ENCODE measurements around the gene EPO.

DNA sequence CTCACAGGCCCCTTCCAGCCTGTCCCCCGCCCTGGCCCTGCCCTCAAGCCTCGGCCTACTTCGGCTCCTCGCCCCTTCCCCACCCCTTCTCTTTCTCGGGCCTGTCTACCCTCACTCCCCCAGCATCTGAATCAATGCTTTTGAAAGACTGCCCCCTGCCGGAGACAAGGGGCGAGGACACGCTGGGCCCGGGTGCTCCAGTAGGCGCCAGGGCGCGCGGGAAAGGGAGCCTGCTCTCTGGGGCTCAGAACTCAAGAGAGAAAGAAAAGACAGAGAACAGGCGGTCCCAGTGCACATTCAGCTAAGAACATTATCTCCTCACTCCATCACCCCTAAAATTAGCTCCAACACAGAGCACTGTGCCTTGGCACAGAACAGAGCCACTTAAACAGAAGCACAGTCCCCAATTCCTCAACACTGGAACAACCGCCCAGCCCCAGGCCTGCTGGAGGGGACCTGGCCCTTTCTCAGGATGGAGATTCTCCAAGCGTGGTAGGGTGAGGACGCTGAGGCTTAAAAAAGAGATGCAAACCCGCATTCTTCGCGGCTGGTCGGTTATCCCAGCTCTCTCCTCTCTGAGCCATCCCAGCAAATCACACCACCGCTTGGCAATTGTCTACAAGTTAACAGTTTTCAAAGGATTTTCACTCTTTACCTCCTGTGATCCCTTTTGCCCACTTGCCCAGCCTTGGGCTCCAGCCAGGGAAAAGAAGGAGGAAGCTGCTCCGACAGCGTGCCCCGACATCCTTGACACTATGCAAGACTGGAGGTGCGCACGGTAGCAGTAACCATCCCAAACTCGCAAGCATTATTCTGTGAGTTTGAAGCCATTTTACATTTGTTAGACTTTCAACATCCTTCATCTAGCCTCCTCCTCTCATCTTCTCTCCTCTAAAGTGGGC, 28.3 kb upstream of the EPO start:
- TF ChIP-seq, protein P1, sequence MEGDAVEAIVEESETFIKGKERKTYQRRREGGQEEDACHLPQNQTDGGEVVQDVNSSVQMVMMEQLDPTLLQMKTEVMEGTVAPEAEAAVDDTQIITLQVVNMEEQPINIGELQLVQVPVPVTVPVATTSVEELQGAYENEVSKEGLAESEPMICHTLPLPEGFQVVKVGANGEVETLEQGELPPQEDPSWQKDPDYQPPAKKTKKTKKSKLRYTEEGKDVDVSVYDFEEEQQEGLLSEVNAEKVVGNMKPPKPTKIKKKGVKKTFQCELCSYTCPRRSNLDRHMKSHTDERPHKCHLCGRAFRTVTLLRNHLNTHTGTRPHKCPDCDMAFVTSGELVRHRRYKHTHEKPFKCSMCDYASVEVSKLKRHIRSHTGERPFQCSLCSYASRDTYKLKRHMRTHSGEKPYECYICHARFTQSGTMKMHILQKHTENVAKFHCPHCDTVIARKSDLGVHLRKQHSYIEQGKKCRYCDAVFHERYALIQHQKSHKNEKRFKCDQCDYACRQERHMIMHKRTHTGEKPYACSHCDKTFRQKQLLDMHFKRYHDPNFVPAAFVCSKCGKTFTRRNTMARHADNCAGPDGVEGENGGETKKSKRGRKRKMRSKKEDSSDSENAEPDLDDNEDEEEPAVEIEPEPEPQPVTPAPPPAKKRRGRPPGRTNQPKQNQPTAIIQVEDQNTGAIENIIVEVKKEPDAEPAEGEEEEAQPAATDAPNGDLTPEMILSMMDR (IDR thresholded peaks at IDR 0.05) = peak; percentile 94
- TF ChIP-seq POLR2AphosphoS5 (IDR thresholded peaks at IDR 0.05; ENCODE audit: low read depth, low read length) = no peak; the same call in 1 of the 2 replicates
- TF ChIP-seq, protein P2, sequence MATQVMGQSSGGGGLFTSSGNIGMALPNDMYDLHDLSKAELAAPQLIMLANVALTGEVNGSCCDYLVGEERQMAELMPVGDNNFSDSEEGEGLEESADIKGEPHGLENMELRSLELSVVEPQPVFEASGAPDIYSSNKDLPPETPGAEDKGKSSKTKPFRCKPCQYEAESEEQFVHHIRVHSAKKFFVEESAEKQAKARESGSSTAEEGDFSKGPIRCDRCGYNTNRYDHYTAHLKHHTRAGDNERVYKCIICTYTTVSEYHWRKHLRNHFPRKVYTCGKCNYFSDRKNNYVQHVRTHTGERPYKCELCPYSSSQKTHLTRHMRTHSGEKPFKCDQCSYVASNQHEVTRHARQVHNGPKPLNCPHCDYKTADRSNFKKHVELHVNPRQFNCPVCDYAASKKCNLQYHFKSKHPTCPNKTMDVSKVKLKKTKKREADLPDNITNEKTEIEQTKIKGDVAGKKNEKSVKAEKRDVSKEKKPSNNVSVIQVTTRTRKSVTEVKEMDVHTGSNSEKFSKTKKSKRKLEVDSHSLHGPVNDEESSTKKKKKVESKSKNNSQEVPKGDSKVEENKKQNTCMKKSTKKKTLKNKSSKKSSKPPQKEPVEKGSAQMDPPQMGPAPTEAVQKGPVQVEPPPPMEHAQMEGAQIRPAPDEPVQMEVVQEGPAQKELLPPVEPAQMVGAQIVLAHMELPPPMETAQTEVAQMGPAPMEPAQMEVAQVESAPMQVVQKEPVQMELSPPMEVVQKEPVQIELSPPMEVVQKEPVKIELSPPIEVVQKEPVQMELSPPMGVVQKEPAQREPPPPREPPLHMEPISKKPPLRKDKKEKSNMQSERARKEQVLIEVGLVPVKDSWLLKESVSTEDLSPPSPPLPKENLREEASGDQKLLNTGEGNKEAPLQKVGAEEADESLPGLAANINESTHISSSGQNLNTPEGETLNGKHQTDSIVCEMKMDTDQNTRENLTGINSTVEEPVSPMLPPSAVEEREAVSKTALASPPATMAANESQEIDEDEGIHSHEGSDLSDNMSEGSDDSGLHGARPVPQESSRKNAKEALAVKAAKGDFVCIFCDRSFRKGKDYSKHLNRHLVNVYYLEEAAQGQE (IDR thresholded peaks at IDR 0.05; ENCODE audit: insufficient read depth in 1 of 2, low read depth in 2 of 2, low read length in 1 of 2) = no peak
- TF ChIP-seq TCF7L2 (IDR thresholded peaks at IDR 0.05; ENCODE audit: low read depth, low read length) = no peak

Measured in Panc1 (cell line).